Activated T-helper 1 cell treated with anti-CD3 and anti-CD28 coated beads, Interleukin-12 subunit alpha, Interleukin-12 subunit beta, Interleukin-2, Interleukin-4 antibody, amounts not matched to agents 30 ng/mL and 10 ng/mL and 1 ng/mL, durations not matched to agents 14 hours and 24 hours and 36 hours (primary cell): ENCODE measurements around the gene PSPN. TPM values are rescaled to one million over a fixed set of nuclear protein-coding genes. Genes with fewer than 3 reads are reported as not detected.

ENCODE experiments used
- DNase-seq: peaks from one replicate; pipeline ENCODE4 v3.0.0; 2021; ENCODE audit warnings: low spot score
- H3K27ac Mint-ChIP-seq: one replicate; pipeline ENCODE4 v1.8.0; 2021; ENCODE audit warnings: mild to moderate bottlenecking, mixed read lengths
- H3K27me3 Mint-ChIP-seq: one replicate; pipeline ENCODE4 v1.8.0; 2022; ENCODE audit warnings: mild to moderate bottlenecking, moderate library complexity, mixed read lengths; ENCODE audit not compliant: insufficient read depth
- H3K36me3 Mint-ChIP-seq: one replicate; pipeline ENCODE4 v1.8.0; 2021; ENCODE audit warnings: low read depth, mixed read lengths
- H3K4me1 Mint-ChIP-seq: one replicate; pipeline ENCODE4 v1.8.0; 2021; ENCODE audit warnings: low read depth, mixed read lengths
- H3K4me3 Mint-ChIP-seq: one replicate; pipeline ENCODE4 v1.8.0; 2021; ENCODE audit warnings: mild to moderate bottlenecking, moderate library complexity, mixed read lengths
- H3K9me3 Mint-ChIP-seq: one replicate; pipeline ENCODE4 v1.8.0; 2021; ENCODE audit warnings: mixed read lengths
- intact Hi-C: fragments of 100-400 bp; cut with micrococcal nuclease; formaldehyde crosslinking; loops from one replicate; pipeline ENCODE4 v1.15.1; 2024
- total RNA-seq: library from RNA; stranded (reverse); gene quantifications from 2 replicates; pipeline ENCODE4 v1.2.3, GENCODE V29; 2022

Gene PSPN
- total RNA-seq, 1 donor from 2014 or later = 1.3 TPM

- Mint-ChIP-seq H3K9me3 (no peaks in the 10 kb centered on the region), H3K27me3 (no peaks in the 10 kb centered on the region), H3K36me3 (peaks cover 20% of the 10 kb centered on the region), H3K4me1 (peaks cover 29% of the 10 kb centered on the region), H3K27ac (peak overlapping the region; percentile 97), H3K4me3 (peak overlapping the region; percentile 98)
- no peak for DNase-seq
- intact Hi-C loops = loop anchor here (1.0 to 2.0 kb wide), 6 partner anchors 21 to 469 kb away; partner anchors contain the start of gene CLPP
Observed at GRCh38 chr19:6393983-6394412, 18.3 kb upstream of the PSPN start.

DNA sequence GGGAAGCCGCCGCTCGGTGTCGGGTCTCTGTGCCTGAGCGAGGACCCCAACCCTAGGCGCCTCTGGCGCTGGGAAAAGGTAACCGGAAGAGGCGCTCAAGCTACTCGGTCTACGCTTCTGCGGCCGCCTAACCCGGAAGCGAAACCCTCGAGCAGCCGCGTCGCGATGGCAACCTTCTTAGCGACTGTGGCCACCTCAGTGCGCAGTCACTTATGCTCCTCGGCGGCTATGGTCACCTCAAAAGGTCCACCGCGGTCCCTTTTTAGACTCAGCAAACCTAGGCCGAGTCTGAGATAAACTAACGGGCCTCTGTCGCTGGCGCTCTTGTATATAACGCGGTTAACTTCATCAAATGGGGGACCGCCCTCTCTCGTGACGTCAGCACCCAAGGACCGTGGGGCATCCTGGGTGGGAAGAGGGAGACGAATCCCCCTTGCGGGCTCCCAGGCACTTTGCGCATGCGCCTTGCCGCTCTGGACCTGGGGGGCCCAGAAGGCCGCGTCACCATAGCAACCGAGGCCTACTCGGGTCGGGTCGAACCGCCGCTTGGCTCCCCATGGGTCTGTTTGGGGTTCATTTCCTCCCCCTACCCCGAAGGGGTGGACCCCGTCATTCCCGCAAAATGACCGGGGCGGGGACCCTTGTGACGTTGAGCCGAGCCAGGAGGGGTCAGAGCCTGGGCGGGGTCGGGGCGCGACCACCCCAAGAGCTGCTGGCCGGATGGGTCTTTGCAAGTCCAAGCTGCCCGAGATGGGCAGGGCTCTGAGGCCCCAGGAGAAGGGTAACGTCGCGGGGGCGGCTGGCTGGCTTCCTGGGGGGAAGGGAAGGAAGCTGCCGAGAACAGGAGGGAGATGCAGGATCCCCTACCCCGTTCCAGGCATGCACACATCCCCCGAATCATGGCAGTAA lies 17.6 kb upstream of the PSPN start, which contains the start of gene GTF2F1:
Gene GTF2F1, minus strand, starts transcription at position 91 of the 909 bp plus-strand sequence. CDS start 169 bp downstream, outside the sequence.
- Mint-ChIP-seq H3K27ac (peak within 1 kb of the TSS; percentile 97), H3K4me1 (peaks cover 29% of the 10 kb centered on the region), H3K4me3 (peak within 1 kb of the TSS; percentile 98), H3K9me3 (no peaks in the 10 kb centered on the region), H3K36me3 (peaks cover 24% of the 10 kb centered on the region), H3K27me3 (no peaks in the 10 kb centered on the region)
- intact Hi-C loops = loop anchor here (1.0 to 2.0 kb wide), 6 partner anchors 20 to 470 kb away; partner anchors contain the start of gene CLPP
- DNase-seq = peak; percentile 87

DNA sequence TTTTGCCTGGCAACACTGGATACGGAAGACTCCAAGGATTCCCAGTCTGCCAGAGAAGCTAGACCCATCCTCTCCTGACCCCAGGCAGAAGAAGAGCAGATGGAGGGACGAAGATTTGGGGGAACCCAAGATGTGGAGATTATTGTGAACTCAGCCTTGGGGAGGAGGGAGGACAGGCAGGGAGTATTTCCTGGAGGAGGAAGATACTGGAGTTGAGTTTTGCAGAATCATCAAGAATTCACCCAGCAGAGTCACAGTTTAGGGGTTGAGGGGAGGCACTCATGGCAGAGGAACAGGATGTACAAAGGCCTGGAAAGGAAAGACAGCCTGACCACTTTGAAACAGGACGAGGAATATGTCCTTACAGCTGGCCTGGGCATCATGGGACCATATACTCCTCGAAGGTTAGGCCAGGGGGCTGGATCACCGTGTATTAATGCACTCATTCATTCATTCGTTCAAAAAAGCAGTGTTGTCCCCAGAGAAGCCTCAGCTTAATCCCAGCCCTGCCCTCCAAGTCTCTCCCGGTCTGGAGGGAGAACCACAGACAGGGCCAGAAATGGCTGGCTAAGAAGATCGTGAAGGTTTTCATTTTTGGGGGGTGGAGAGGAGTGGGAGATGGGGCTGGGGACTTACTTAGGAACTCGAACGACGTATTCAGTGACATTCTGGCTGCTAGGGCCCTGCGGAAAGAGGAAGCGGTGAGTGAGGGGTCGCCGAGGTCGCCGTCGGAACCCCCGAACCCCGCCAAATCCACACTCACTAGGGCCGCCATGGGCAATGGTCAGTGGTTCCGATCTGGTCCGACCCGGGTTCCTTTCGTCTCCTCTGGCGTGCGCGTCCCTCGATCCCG lies 16.7 kb upstream of the PSPN start:
- Mint-ChIP-seq H3K9me3 (no peaks in the 10 kb centered on the region), H3K27ac (peak overlapping the region; percentile 97), H3K27me3 (no peaks in the 10 kb centered on the region), H3K4me1 (peaks cover 29% of the 10 kb centered on the region), H3K4me3 (peak overlapping the region; percentile 98), H3K36me3 (peaks cover 27% of the 10 kb centered on the region)
- intact Hi-C loops = loop anchor here (1.0 to 2.0 kb wide), 7 partner anchors 19 to 471 kb away; partner anchors contain the start of gene CLPP
- DNase-seq = no peak

DNA sequence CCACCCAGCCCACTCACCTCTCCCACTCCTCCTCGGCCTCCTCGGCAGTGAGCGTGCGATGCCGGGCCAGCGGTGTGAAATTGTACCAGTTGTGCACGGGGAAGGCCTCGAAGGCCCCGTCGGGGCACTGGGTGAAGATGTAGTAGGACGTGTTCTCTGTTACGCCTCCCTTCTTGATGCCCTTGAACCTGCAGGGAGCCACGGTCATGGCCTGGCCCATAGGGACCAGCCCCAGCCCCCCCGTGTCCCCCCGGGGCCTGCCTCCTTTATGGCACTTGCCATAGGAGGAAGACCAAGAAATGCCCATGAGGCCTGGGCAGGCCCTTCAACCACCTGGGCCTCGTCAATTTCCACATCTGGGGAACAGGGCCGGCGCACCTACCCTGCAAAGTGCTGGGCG lies 11.6 kb upstream of the PSPN start:
- no peak for DNase-seq
- H3K36me3 Mint-ChIP-seq = peaks cover 45% of the 10 kb centered on the region
- no peak overlapping the region for H3K4me3 Mint-ChIP-seq
- H3K9me3 Mint-ChIP-seq = no peaks in the 10 kb centered on the region
- H3K4me1 Mint-ChIP-seq = peaks cover 14% of the 10 kb centered on the region
- intact Hi-C loops = no loop called here
- H3K27ac Mint-ChIP-seq = no peak overlapping the region
- H3K27me3 Mint-ChIP-seq = no peaks in the 10 kb centered on the region

GRCh38 chr19:6384381-6384780 lies 8.6 kb upstream of the PSPN start:
- Mint-ChIP-seq H3K9me3 (no peaks in the 10 kb centered on the region), H3K27me3 (no peaks in the 10 kb centered on the region), H3K4me1 (no peaks in the 10 kb centered on the region), H3K27ac (no peak overlapping the region), H3K4me3 (no peak overlapping the region), H3K36me3 (peaks cover 51% of the 10 kb centered on the region)
- DNase-seq = no peak
- intact Hi-C loops = no loop called here

DNA sequence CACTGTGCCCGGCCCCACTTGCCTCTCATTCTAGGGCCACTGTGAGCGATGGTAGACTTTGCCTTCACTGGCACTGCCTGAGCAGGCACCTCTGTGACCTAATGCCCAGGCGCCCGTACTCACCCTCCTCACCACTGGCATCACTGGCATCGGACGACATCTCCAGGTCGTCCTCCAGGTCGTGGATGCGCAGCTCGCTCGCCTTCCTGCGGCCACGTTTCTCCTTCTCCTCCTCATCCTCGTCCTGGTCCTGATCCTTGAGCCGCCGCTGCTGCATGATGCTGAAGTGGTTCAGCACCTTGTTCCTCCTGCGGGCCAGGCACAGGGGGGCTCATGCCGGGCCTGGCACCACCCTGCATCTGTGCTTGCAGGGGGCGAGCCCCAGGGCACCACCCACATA lies 7.5 kb upstream of the PSPN start:
- Mint-ChIP-seq H3K4me1 (no peaks in the 10 kb centered on the region), H3K4me3 (no peak overlapping the region), H3K27ac (no peak overlapping the region), H3K36me3 (peaks cover 51% of the 10 kb centered on the region), H3K9me3 (no peaks in the 10 kb centered on the region), H3K27me3 (no peaks in the 10 kb centered on the region)
- intact Hi-C loops = no loop called here
- DNase-seq = no peak

DNA sequence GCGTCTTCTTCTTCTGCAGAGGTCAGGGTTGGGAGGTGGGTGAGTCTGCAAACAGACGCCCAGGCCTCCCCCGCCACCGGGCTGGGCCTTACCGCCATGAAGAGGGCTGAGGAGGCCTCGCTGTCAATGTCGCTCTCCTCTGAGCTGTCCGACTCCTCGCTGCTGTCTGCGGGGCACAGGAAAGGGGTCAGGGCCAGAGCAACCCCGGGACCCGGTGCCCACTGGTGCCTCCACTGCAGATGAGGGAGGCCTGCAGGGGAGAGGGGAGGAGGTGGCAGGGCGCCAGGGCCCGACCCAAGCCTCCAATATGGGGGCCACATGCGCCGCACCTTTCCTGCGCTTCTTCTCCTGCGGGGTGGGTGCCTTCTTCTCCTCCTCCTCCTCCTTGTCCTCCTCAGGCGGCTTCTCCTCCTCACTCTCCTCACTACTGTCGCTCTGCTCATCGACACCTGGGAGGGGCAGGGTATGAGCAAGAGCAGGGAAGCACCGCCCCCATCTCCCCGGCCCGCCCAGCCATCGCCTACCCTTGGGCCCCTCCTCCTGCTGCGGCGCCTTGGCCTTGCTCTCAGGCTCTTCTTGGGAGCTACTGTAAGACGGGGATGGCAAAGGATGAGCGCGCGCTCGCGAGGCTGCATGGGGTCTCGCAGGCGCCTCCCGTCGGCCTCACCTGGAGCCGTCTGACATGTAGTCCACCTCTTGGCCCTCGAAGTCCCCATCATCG lies 5.5 kb upstream of the PSPN start:
- no peaks in the 10 kb centered on the region for H3K27me3 Mint-ChIP-seq
- H3K27ac Mint-ChIP-seq = no peak overlapping the region
- H3K4me1 Mint-ChIP-seq = no peaks in the 10 kb centered on the region
- no peaks in the 10 kb centered on the region for H3K9me3 Mint-ChIP-seq
- no peak for DNase-seq
- no peak overlapping the region for H3K4me3 Mint-ChIP-seq
- peaks cover 42% of the 10 kb centered on the region for H3K36me3 Mint-ChIP-seq
- intact Hi-C loops = no loop called here

DNA sequence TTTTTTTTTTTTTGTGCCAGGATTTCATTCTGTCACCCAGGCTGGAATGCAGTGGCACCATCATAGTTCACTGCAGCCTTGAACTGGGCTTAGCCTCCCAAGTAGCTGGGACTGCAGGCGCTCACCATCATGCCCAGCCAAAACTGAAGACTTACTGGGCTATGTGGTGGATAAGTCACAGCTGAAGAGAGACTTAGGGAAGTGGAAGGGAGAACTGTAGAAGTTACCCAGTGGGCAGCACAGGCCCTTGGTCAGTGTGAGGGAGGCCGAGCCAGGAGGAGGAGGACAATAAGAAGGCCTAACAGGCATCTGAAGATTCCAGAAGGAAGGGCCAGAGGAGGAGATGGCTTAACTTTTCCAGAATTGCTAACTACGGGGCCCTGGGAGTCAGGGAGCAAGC lies 4.0 kb upstream of the PSPN start:
- no peaks in the 10 kb centered on the region for H3K27me3 Mint-ChIP-seq
- DNase-seq = no peak
- H3K4me1 Mint-ChIP-seq = no peaks in the 10 kb centered on the region
- no peaks in the 10 kb centered on the region for H3K9me3 Mint-ChIP-seq
- intact Hi-C loops = no loop called here
- no peak overlapping the region for H3K4me3 Mint-ChIP-seq
- peaks cover 35% of the 10 kb centered on the region for H3K36me3 Mint-ChIP-seq
- H3K27ac Mint-ChIP-seq = peak overlapping the region; percentile 61

GRCh38 chr19:6378486-6378885 lies 2.8 kb upstream of the PSPN start:
- H3K27ac Mint-ChIP-seq = no peak overlapping the region
- H3K27me3 Mint-ChIP-seq = no peaks in the 10 kb centered on the region
- no peaks in the 10 kb centered on the region for H3K9me3 Mint-ChIP-seq
- intact Hi-C loops = no loop called here
- no peak overlapping the region for H3K4me3 Mint-ChIP-seq
- DNase-seq = no peak
- peaks cover 35% of the 10 kb centered on the region for H3K36me3 Mint-ChIP-seq
- peaks cover 4% of the 10 kb centered on the region for H3K4me1 Mint-ChIP-seq

DNA sequence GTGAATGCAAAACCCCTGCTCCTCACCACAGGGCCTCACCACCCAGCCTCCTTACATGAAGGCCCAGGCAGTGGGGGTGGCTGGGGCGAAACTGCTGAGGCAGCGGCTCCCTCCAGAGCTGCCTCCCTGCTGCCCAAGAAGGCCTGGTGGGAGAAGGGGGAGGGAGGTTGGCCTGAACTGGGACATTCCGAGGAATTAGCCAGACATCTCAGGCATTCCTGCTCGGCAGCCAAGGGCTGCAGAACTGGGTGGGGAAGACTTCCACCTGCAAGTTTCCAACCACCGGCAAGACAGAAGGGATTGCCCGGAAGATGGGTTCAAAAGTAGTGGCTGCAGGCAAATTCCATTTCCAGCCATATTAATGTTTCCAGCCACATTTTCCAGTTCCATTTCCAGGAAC lies 2.3 kb upstream of the PSPN start:
- H3K9me3 Mint-ChIP-seq = no peaks in the 10 kb centered on the region
- no peak overlapping the region for H3K27ac Mint-ChIP-seq
- intact Hi-C loops = no loop called here
- DNase-seq = no peak
- peaks cover 30% of the 10 kb centered on the region for H3K36me3 Mint-ChIP-seq
- no peaks in the 10 kb centered on the region for H3K27me3 Mint-ChIP-seq
- H3K4me1 Mint-ChIP-seq = peaks cover 5% of the 10 kb centered on the region
- no peak overlapping the region for H3K4me3 Mint-ChIP-seq

GRCh38 chr19:6376512-6377190 lies 918 bp upstream of the PSPN start:
- Mint-ChIP-seq H3K4me1 (peaks cover 11% of the 10 kb centered on the region), H3K27ac (no peak overlapping the region), H3K9me3 (no peaks in the 10 kb centered on the region), H3K36me3 (peaks cover 23% of the 10 kb centered on the region), H3K27me3 (no peaks in the 10 kb centered on the region), H3K4me3 (no peak overlapping the region)
- intact Hi-C loops = no loop called here
- DNase-seq = no peak
